Stimulated activated CD8-positive, alpha-beta memory T cell treated with anti-CD3 and anti-CD28 coated beads, Interleukin-12 subunit alpha, Interleukin-12 subunit beta, amount 100 ng/mL, for 24 hours (primary cell): ENCODE results near the gene CHST2.

ENCODE experiments used
- DNase-seq: peaks from one replicate; pipeline ENCODE4 v3.0.0-alpha.2; 2020; ENCODE audit errors: extremely low read depth

CHST2 gene

DNA sequence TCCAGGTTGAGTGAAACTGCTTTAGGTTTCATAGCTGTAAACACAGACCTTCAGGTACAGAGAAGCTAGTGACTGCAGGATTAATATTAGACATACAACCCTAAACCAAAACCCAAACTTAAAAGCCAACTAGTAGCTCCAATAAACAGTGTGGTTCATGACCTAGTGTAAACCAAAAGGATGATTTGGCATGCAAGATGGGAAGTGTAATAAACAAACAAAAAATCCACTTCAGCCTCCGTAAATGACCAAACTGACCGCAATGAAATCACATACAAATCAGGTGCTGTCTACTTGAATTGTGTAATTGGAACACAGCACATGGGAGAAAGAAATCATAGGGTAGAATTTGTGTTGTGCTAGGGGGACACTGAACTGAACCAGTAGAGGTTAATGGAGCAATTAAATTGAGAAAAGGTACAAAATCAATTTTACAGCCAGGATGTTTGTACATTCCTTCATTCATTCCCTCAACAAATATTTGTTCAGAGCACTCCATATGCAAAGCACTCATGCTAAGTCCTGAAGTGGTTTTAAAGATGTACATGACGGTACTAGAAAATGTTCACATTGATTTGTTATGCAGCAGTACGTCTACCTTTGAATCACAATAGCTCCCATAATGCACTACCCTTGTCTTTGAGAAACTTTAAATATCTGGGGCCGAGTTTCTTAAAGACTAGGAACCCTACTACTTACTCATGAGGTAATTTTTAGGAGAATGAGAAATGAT, 21.4 kb upstream of the CHST2 start:
- DNase-seq = no peak

DNA sequence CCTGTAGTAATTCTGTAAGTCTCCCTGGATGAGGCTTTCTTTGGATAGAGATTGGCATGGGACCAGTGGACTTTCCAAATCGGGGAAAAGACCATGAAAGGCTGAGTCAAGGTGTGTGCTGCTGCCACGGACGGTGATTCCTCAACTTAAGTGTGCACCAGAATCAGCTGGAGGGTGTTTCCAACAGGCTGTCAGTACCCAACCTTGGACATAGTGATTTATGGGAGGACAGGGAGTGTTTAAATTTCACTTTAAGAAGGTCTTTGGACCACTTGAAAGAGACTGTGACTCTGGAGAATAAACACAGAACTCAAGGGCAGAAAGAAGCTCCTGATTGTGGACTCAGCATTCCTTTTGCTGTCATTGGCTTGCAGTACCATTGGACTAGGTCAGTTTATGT, 20.4 kb upstream of the CHST2 start:
- DNase-seq = no peak

DNA sequence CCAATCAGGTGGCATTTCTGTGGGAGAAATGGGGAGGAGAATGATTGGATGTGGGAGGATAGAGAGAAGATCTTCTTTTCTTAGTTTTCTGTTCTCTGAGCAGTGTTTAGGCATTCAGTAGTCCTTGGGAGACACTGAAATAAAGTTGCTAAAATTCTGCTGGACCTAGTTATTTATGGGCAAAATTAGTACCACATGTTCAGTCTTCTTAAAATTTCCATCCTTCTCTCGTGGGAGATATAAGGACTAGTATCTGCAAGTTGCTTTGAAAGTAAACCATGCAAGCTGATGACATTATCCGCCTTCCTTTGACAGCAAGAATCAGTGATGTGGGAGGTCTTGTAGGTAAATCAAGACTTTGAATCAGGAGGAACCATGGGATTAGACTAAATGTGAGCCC, 19.9 kb upstream of the CHST2 start:
- DNase-seq = no peak

DNA sequence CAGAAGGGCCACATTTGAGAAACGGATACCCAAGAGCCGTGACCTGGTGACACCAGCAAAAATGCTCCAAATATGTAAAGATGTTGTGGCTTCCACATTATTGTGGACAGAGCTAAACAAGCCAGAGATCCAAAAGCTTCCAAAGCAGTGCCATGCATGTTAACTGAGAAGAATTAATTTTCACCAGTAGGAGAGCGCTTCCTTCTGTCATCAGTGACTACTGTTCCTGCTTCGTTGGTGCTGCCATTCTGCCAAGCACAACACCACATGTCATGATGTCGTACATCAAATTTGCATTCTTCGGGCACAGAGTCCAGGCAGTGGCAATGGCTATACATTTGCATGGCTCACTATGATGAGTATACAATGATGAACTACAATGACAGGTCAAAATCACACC, 19.1 kb upstream of the CHST2 start:
- no peak for DNase-seq

DNA sequence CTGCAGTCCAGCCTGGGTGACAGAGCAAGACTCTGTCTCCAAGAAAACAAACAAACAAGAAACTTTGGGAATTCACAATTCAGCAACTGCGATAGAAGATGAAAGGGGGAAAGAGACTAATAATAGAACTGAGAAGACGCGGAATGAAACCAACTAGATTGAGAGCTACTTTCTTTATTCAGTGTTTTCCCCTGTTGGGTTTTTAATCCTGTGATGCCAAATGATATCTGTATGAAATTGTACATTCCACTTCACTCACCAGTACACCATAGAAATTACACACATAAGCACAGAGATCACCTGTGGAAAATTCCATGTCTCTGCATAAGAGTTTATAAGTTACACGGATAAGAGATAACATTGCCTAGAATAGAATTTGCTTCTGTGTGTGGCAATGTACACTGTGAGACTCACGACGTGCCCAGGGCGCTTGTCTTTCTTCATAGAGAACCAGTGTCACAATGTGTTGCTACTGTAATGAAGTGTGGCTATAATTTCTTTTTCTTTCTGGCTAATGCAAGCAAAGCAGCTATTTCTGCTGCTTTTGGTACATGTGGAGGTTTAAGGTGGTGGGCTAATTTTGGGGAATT, 17.7 kb upstream of the CHST2 start:
- no peak for DNase-seq

DNA sequence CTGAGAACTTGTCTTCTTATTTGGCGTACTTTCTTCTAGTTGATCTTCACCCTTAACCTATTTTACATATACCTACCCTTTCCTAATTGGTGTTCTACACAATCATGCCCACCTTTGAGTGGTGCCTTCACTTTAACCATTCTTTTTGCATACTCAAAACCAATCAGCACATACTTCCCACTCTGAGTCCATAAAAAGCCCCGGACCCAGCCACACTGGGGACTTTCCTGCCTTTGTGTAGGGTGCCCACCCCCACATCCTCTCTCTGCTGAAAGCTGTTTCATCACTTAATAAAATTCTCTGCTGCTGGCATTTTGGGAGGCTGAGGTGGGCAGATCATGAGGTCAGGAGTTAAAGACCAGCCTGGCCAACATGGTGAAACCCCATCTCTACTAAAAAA, 15.9 kb upstream of the CHST2 start:
- DNase-seq = no peak

DNA sequence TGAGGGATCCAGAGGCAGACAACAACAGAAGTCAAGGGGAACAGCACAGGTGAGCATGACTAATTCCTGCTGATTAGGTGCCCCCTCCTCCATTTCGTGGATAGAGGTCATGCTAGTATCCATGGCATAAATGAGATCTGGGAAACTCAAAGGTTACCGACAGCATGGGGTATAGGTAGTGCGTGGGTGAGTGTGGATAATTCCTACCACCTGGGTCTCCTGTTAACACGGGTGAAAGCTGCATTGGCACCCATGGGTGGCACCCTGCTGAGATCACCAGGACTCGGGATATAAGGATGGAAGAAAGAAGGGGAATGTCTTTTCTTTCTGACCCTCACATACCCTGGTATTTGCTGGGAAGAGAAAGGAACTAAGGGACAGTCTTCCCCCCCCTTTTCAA, 14.4 kb upstream of the CHST2 start:
- DNase-seq = no peak

DNA sequence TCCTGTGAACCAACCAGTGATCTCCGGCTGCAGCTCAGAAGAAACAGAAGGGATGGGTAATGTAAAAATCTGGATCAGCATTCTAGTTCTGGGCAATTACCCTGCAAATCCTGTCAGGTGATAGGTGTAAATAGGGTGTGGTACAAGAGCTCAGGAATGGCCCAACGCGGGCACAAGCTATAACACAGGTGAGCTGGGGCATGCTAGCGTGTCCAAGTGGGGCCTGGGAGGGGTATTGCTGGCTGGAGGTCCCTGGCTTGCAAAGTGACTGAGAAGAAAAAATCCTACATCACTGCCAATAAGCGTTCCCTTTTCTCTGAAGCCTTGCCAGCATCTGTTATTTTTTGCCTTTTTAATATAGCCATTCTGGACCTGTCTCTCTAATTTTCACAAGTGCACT, 9.7 kb upstream of the CHST2 start:
- no peak for DNase-seq

DNA sequence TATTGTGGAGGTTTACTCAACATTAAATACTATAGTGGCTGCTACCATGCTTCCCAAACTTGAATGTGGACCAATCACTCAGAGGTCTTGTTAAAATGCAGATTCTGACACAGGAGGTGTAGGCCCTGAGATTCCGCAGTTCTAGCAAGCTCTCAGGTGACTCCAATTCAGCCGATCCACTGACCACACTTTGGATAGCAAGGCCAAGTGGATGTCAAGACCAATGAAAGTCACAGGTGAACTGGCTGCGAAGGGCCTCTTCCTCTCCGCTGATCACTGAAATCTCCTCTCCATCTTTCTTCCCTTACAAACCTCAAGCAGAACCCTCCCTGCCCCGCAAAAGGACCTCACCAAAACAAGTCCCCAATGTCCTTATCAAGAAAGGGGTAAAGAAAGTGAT, 9.2 kb upstream of the CHST2 start:
- DNase-seq = no peak

DNA sequence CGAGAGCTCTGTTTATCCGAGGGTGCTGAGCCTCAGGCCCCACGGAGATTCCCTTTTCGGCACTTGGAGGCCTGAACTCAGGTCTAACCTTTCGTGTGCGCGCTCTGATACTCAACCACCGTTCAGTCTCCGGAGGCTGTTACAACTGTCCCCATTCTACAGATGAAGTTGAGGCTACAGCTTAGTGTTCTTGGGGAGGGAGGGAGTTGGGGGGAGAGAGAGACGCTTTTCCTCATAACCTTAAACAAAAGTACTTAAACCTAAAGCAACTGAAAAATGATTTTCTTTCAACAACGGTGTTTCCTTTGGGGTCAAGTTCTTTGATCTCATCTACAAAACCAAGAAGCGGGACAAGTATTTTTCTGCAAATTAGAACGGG, 952 bp upstream of the CHST2 start:
- DNase-seq = no peak

DNA sequence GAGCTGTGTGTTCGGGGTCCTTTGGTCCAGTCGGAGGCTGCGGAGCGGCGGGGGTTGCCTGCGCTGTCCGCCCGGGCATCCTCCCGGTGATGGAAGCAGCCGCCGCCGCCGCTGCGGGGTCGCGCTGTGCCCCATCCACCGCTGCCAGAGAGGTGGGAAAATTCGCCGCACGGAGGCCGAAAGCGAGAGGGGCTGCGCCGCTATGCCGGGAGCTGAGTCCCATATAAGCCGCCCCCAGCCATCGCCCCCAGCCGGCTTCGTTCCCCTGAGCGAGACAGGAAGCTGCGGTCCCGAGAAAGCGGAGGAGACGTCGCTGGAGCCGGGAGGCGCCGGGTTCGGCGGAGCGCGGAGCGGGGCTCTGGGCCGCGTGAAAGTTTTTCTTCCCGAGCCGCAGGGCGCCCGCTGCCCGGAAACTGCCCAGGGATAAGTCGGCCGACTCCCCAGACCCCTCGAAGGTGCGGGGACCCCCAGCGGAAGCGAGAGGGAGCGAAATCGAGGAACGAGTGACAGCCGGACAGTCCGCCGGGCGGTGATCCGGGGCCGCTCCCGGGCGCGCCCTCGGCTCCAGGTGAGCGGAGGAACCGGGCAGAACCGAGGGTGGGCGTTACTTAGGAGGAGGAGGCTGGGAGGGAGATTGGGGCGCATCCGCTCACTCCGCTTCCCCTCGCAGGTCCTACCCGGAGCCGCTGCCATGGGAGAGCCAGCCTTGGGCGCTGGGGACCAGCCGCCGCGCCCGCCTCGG, 574 bp downstream of the CHST2 start:
- no peak for DNase-seq

DNA sequence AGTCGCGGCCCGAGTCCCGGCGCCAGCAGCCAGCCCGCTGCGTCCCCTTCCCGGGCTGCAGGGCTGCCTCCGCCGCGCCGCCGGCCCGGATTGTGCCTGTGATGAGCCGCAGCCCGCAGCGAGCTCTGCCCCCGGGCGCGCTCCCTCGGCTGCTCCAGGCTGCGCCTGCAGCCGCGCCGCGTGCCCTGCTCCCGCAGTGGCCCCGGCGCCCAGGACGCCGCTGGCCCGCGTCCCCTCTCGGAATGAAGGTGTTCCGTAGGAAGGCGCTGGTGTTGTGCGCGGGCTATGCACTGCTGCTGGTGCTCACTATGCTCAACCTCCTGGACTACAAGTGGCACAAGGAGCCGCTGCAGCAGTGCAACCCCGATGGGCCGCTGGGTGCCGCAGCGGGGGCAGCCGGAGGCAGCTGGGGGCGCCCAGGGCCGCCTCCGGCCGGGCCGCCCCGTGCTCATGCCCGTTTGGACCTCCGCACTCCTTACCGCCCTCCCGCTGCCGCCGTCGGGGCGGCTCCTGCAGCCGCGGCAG, 1.2 kb downstream of the CHST2 start:
- no peak for DNase-seq

DNA sequence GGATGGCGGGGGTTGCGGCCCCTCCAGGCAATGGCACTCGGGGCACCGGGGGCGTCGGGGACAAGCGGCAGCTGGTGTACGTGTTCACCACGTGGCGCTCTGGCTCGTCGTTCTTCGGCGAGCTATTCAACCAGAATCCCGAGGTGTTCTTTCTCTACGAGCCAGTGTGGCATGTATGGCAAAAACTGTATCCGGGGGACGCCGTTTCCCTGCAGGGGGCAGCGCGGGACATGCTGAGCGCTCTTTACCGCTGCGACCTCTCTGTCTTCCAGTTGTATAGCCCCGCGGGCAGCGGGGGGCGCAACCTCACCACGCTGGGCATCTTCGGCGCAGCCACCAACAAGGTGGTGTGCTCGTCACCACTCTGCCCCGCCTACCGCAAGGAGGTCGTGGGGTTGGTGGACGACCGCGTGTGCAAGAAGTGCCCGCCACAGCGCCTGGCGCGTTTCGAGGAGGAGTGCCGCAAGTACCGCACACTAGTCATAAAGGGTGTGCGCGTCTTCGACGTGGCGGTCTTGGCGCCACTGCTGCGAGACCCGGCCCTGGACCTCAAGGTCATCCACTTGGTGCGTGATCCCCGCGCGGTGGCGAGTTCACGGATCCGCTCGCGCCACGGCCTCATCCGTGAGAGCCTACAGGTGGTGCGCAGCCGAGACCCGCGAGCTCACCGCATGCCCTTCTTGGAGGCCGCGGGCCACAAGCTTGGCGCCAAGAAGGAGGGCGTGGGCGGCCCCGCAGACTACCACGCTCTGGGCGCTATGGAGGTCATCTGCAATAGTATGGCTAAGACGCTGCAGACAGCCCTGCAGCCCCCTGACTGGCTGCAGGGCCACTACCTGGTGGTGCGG, 1.9 kb downstream of the CHST2 start:
- DNase-seq = no peak

DNA sequence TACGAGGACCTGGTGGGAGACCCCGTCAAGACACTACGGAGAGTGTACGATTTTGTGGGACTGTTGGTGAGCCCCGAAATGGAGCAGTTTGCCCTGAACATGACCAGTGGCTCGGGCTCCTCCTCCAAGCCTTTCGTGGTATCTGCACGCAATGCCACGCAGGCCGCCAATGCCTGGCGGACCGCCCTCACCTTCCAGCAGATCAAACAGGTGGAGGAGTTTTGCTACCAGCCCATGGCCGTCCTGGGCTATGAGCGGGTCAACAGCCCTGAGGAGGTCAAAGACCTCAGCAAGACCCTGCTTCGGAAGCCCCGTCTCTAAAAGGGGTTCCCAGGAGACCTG, 2.5 kb downstream of the CHST2 start:
- no peak for DNase-seq

DNA sequence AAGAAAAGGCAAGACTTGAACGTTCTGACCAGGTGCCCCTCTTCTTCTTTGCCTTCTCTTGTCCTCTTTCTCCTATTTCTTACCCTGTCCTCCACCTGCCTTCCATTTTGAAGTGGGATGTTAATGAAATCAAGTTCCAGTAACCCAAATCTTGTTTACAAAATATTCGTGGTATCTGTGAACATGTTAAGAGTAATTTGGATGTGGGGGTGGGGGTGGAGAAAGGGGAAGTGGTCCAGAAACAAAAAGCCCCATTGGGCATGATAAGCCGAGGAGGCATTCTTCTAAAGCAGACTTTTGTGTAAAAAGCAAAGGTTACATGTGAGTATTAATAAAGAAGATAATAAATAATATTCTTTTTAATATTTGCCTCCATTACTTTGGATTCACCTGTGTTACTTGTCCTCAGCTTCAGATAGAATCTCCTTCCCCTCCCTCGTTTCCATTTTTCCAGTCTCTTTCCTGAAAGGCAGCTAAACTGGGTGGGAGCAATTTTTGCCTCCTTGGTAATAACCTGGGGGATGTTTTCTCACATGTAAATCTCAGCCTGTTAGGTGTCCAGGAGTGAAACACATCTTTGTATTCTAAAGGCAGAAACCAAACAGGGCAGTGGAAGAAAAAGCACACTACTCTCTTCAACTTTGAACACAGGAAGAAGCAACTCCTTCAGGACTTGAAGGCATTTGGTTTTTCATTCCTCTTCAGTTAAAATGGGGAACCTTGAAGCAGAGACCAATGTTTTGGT, 3.2 kb downstream of the CHST2 start:
- DNase-seq = no peak

DNA sequence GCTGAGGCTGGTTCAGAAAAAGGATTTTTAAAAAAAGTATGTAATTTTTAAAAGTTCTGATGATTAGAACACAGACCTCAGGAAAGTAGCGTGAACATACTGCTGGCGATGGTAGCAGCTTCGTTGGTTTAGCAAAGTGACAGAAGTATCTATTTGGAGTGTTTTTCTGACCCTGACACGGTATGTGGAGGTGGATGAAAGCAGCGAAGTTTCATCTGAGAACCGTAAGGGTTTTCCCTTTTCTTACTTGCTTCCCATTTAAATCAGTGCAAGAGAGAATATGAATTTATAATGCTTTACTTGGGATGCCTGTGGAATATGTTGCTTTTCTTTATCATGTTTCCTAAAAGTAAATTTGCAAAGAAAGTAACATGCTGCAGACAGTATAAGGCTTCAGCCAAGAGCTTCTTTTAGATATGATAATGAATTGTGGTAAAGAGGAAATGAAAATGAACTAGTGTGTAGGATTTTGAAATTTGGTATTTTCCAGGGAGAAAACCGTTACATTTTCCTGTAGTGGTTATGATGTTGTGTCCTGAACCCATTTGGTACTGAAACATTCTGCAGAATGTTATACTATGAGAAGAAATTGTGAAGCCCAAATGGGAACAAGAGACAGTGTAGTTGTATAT, 3.9 kb downstream of the CHST2 start:
- DNase-seq = no peak

DNA sequence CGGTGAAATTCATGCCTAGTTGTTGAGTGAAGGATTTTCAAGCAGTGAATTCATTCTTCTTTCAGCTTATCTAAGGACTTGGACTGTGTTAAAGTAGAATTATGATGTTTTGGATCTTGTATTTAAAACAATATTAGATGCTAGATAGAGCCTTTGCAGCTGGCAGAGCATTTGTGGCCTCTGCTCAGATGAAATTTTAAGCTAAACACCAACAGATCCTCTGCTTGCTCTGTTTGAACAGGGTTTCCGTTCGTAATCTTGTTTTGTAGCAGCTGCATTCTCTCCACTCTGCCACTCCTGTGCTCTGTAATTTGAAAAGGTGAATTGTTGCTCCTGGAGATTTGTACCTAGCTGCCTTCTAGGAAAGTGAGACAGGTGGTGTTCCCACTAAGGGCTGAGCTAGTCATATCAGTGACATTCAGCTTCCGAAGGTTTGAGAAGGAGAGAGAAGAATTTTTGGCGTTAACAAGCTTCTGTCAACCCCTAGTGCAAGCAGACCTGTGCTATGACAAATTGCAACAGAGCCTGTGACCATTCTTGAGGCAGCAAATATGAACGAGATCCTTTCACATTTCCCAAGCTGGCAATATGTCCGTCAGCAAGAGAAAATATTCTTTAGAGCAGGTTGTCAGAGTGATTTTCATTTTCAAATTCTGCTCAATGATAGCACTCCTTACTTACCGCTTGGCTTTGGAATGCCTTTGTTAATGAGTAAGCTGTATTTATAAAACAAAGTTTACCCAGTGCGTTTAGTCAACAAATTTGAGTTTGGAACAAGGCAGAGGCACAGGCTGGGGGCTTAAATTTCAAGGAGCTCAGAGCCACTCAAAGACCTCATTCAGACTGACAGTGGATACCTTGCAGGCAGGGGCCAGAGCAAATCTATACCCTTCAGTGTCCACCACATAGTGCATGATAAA, 5.3 kb downstream of the CHST2 start:
- no peak for DNase-seq

DNA sequence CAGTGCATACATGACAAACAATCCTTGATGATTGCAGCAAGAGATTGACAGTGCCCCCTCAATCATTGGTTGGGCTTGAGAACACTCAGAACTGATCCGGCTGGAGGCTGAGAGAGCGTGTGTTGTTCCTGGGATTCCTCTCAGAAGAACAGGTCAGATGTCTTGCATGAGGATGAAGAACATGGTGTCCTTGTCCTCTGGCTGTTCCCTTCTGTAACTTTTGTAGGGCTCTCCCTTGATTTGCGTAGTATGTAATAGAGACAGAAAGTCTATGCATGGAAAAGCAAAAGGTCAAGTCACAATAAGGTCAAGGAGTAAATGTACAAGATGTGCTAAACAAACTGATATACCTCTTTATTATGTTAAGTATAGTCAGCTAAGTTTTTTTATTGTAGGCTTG, 8.2 kb downstream of the CHST2 start:
- no peak for DNase-seq

DNA sequence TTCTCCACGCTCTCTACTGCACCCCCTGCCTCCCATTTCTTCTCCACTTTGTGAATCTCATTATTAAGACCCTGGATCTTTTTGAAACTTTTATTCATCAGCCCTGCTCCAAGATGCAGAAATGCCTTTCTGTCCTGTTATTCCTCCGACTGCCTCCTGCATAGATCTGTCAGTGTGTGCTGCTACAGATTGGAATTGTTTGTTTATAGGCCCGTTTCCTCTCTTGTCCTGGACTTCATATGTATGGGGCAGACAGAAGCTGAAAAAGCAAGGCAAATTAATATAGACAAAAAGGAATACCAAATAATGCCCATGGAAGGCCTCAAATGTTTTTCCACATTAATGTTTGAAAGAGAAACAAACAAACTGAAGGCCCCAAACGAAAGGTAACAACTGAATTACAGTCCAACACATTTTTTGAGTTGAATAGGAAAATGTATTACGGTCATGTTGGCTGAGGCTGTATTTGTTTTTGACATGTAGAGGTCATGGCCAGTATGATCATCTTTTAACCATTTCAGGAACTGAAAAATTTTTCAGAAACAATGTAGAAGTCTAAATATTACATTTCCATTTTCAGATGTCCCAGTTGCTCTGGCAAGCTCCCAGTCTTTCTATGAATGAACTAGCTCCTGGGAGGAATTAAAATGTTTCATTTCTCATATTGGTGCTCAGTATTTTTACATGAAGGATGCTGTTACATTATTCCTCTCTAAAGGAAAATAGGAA, 8.8 kb downstream of the CHST2 start:
- no peak for DNase-seq
